ENCODE results near the gene SDC3.

The SDC3 gene

GRCh38 chr1:30928171-30928570 lies 19.6 kb upstream of the SDC3 start:
- no peak for DNase-seq

GRCh38 chr1:30927448-30927847 lies 18.9 kb upstream of the SDC3 start:
- DNase-seq = no peak

GRCh38 chr1:30923597-30923996 lies 15.0 kb upstream of the SDC3 start:
- DNase-seq = no peak

- DNase-seq = no peak
Observed at GRCh38 chr1:30920827-30921226, 12.3 kb upstream of the SDC3 start.

GRCh38 chr1:30919025-30919881 lies 10.7 kb upstream of the SDC3 start:
- DNase-seq = no peak

- no peak for DNase-seq
Observed at GRCh38 chr1:30916296-30916695, 7.7 kb upstream of the SDC3 start.

GRCh38 chr1:30915491-30916230 lies 7.1 kb upstream of the SDC3 start:
- no peak for DNase-seq

- no peak for DNase-seq
Observed at GRCh38 chr1:30914931-30915330, 6.4 kb upstream of the SDC3 start.

GRCh38 chr1:30914587-30914922 lies 6.0 kb upstream of the SDC3 start:
- no peak for DNase-seq

GRCh38 chr1:30912913-30913652 lies 4.5 kb upstream of the SDC3 start:
- no peak for DNase-seq

GRCh38 chr1:30912224-30912623 lies 3.7 kb upstream of the SDC3 start:
- no peak for DNase-seq

GRCh38 chr1:30911059-30911954 lies 2.7 kb upstream of the SDC3 start:
- peak; percentile 30 for DNase-seq

- no peak for DNase-seq
Observed at GRCh38 chr1:30909365-30910068, 959 bp upstream of the SDC3 start.

- DNase-seq = no peak
Observed at GRCh38 chr1:30908316-30908695, 252 bp downstream of the SDC3 start.

GRCh38 chr1:30907481-30908315 lies 860 bp downstream of the SDC3 start:
- no peak for DNase-seq

- no peak for DNase-seq
Observed at GRCh38 chr1:30906631-30907441, 1.7 kb downstream of the SDC3 start.

- no peak for DNase-seq
Observed at GRCh38 chr1:30905916-30906620, 2.5 kb downstream of the SDC3 start.

GRCh38 chr1:30905403-30905802 lies 3.2 kb downstream of the SDC3 start:
- no peak for DNase-seq

- no peak for DNase-seq
Observed at GRCh38 chr1:30904962-30905335, 3.6 kb downstream of the SDC3 start.

Data from activated CD4-positive, alpha-beta T cell treated with anti-CD3 and anti-CD28 coated beads, Interleukin-2, amount 50 U/mL, for 1 hour (primary cell).